Sigmoid colon (tissue), 4 donors: ENCODE results near the gene GET4.

ENCODE experiments used
- EP300 ChIP-seq, 4 donors: sonication (generic); formaldehyde crosslinking; IDR thresholded peaks; one replicate each; pipeline ENCODE4 v1.6.1; 2017; ENCODE audit warnings: antibody characterized with exemption in 4 of 4
- TF ChIP-seq, protein P1 (sequence below), 4 experiments: fragments of 450-650 bp in 3 of 4; fragments of 200-600 bp in 1 of 4; IDR thresholded peaks; one replicate each; pipeline ENCODE4 v1.5.1; 2016 to 2019; ENCODE audit warnings: antibody characterized with exemption in 4 of 4, mild to moderate bottlenecking in 3 of 4, moderate library complexity in 2 of 4

DNA sequence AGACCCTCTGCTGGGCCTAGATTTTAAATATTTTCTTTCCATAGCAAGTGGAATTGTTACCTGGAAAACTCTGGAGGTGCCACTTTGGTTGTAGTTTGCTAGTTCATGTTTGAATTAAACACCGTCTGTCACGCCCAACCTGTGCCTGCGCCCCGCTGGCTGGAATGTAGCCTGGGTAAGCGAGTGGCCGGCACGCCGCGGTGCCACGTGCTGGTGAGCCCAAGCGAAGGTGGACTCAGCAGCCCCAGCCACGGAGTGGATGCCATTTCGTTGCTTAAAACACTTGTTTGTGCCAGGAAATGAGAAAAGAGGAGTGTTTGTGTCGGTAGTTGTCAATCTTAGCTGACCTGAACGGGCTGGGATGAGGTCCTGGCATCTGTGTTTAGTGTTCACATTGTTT, 2.7 kb downstream of the GET4 start:
- no peak for TF ChIP-seq EP300 (IDR thresholded peaks at IDR 0.05)
- TF ChIP-seq, protein P1, sequence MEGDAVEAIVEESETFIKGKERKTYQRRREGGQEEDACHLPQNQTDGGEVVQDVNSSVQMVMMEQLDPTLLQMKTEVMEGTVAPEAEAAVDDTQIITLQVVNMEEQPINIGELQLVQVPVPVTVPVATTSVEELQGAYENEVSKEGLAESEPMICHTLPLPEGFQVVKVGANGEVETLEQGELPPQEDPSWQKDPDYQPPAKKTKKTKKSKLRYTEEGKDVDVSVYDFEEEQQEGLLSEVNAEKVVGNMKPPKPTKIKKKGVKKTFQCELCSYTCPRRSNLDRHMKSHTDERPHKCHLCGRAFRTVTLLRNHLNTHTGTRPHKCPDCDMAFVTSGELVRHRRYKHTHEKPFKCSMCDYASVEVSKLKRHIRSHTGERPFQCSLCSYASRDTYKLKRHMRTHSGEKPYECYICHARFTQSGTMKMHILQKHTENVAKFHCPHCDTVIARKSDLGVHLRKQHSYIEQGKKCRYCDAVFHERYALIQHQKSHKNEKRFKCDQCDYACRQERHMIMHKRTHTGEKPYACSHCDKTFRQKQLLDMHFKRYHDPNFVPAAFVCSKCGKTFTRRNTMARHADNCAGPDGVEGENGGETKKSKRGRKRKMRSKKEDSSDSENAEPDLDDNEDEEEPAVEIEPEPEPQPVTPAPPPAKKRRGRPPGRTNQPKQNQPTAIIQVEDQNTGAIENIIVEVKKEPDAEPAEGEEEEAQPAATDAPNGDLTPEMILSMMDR (IDR thresholded peaks at IDR 0.05) = no peak
